ENCODE data around the gene FGFR1OP2. TPM values are rescaled to one million over a fixed set of nuclear protein-coding genes. Genes with fewer than 3 reads are reported as not detected.

FGFR1OP2 gene
- total RNA-seq, 1 experiment from 2014 or later: 48.2 TPM

- Histone ChIP-seq H3K9me2 (replicated peaks; ENCODE audit: insufficient read depth, low read length) (no peaks in the 10 kb centered on the region), H3K79me2 (ENCODE audit: low read length) (0 out of 2 replicates have a peak, but pooled peaks cover 4% of the 10 kb centered on the region), H3K36me3 (ENCODE audit: insufficient read depth, low read length) (peaks cover 13% of the 10 kb centered on the region; the same call in 1 of the 2 replicates), H3K9ac (ENCODE audit: low read length) (no peak overlapping the region), H3K4me2 (ENCODE audit: low read depth, low read length, poor library complexity, severe bottlenecking) (no peak overlapping the region), H4K20me1 (ENCODE audit: insufficient read depth, low read depth, low read length) (no peaks in the 10 kb centered on the region), H3K4me1 (ENCODE audit: low read length) (no peaks in the 10 kb centered on the region), H3K4me3 (ENCODE audit: low read length) (no peak overlapping the region), H3K9me3 (ENCODE audit: low read length) (no peaks in the 10 kb centered on the region), H2AFZ (ENCODE audit: low read length) (no peak overlapping the region), H3K27me3 (ENCODE audit: low read length) (no peaks in the 10 kb centered on the region), H3K27ac (ENCODE audit: low read length) (no peak overlapping the region)
- DNase-seq: no peak
Measured at GRCh38 chr12:26979733-26980132, 41.5 kb downstream of the FGFR1OP2 start.

GRCh38 chr12:26982866-26983265 lies 44.6 kb downstream of the FGFR1OP2 start:
- H3K9ac ChIP-seq (ENCODE audit: low read length): no peak overlapping the region
- H2AFZ ChIP-seq (ENCODE audit: low read length): no peak overlapping the region

GRCh38 chr12:26987634-26988424 lies 49.6 kb downstream of the FGFR1OP2 start:
- Histone ChIP-seq H3K79me2 (ENCODE audit: low read length) (peaks cover 10% of the 10 kb centered on the region; the same call in 1 of the 2 replicates), H3K4me3 (ENCODE audit: low read length) (no peak overlapping the region), H3K27ac (ENCODE audit: low read length) (no peak overlapping the region), H3K27me3 (ENCODE audit: low read length) (no peaks in the 10 kb centered on the region), H4K20me1 (ENCODE audit: insufficient read depth, low read depth, low read length) (no peaks in the 10 kb centered on the region), H3K4me2 (ENCODE audit: low read depth, low read length, poor library complexity, severe bottlenecking) (no peak overlapping the region), H3K4me1 (ENCODE audit: low read length) (no peaks in the 10 kb centered on the region), H3K9me3 (ENCODE audit: low read length) (no peaks in the 10 kb centered on the region), H3K9ac (ENCODE audit: low read length) (no peak overlapping the region), H2AFZ (ENCODE audit: low read length) (no peak overlapping the region), H3K9me2 (replicated peaks; ENCODE audit: insufficient read depth, low read length) (0 out of 2 replicates have a peak, but pooled peaks cover 6% of the 10 kb centered on the region), H3K36me3 (ENCODE audit: insufficient read depth, low read length) (no peaks in the 10 kb centered on the region; the same call in 1 of the 2 replicates)
- no peak for DNase-seq

More at GRCh38 chr12:26982866-26983265, 44.6 kb downstream of the FGFR1OP2 start:
- H3K36me3 ChIP-seq (ENCODE audit: insufficient read depth, low read length): peaks cover 7% of the 10 kb centered on the region; the same call in 1 of the 2 replicates
- H3K4me1 ChIP-seq (ENCODE audit: low read length): no peaks in the 10 kb centered on the region
- no peak overlapping the region for H3K27ac ChIP-seq (ENCODE audit: low read length)
- DNase-seq: no peak
- H3K27me3 ChIP-seq (ENCODE audit: low read length): no peaks in the 10 kb centered on the region
- H3K79me2 ChIP-seq (ENCODE audit: low read length): peaks cover 14% of the 10 kb centered on the region; the same call in 1 of the 2 replicates
- no peak overlapping the region for H3K4me3 ChIP-seq (ENCODE audit: low read length)
- H4K20me1 ChIP-seq (ENCODE audit: insufficient read depth, low read depth, low read length): no peaks in the 10 kb centered on the region
- no peaks in the 10 kb centered on the region for H3K9me3 ChIP-seq (ENCODE audit: low read length)
- no peak overlapping the region for H3K4me2 ChIP-seq (ENCODE audit: low read depth, low read length, poor library complexity, severe bottlenecking)
- H3K9me2 ChIP-seq (replicated peaks; ENCODE audit: insufficient read depth, low read length): 0 out of 2 replicates have a peak, but pooled peaks cover 6% of the 10 kb centered on the region

- Histone ChIP-seq H3K4me3 (ENCODE audit: low read length) (no peak overlapping the region), H4K20me1 (ENCODE audit: insufficient read depth, low read depth, low read length) (no peaks in the 10 kb centered on the region), H3K27ac (ENCODE audit: low read length) (no peak overlapping the region), H3K4me2 (ENCODE audit: low read depth, low read length, poor library complexity, severe bottlenecking) (no peak overlapping the region), H3K79me2 (ENCODE audit: low read length) (peaks cover 10% of the 10 kb centered on the region; the same call in 1 of the 2 replicates), H2AFZ (ENCODE audit: low read length) (no peak overlapping the region), H3K27me3 (ENCODE audit: low read length) (no peaks in the 10 kb centered on the region), H3K36me3 (ENCODE audit: insufficient read depth, low read length) (no peaks in the 10 kb centered on the region), H3K9me3 (ENCODE audit: low read length) (no peaks in the 10 kb centered on the region), H3K9ac (ENCODE audit: low read length) (no peak overlapping the region), H3K9me2 (replicated peaks; ENCODE audit: insufficient read depth, low read length) (0 out of 2 replicates have a peak, but pooled peaks cover 6% of the 10 kb centered on the region), H3K4me1 (ENCODE audit: low read length) (no peaks in the 10 kb centered on the region)
- no peak for DNase-seq
Measured at GRCh38 chr12:26988703-26989102, 50.4 kb downstream of the FGFR1OP2 start.

GRCh38 chr12:26989873-26990272 lies 51.6 kb downstream of the FGFR1OP2 start:
- H3K9ac ChIP-seq (ENCODE audit: low read length): no peak overlapping the region
- no peak for DNase-seq
- H4K20me1 ChIP-seq (ENCODE audit: insufficient read depth, low read depth, low read length): no peaks in the 10 kb centered on the region
- 0 out of 2 replicates have a peak, but pooled peaks cover 6% of the 10 kb centered on the region for H3K9me2 ChIP-seq (replicated peaks; ENCODE audit: insufficient read depth, low read length)
- peaks cover 10% of the 10 kb centered on the region; the same call in 1 of the 2 replicates for H3K79me2 ChIP-seq (ENCODE audit: low read length)
- H3K4me1 ChIP-seq (ENCODE audit: low read length): no peaks in the 10 kb centered on the region
- H3K27ac ChIP-seq (ENCODE audit: low read length): no peak overlapping the region
- H3K27me3 ChIP-seq (ENCODE audit: low read length): no peaks in the 10 kb centered on the region
- no peak overlapping the region for H3K4me3 ChIP-seq (ENCODE audit: low read length)
- no peak overlapping the region for H3K4me2 ChIP-seq (ENCODE audit: low read depth, low read length, poor library complexity, severe bottlenecking)
- peaks cover 5% of the 10 kb centered on the region; the same call in 1 of the 2 replicates for H3K36me3 ChIP-seq (ENCODE audit: insufficient read depth, low read length)
- no peak overlapping the region for H2AFZ ChIP-seq (ENCODE audit: low read length)
- H3K9me3 ChIP-seq (ENCODE audit: low read length): no peaks in the 10 kb centered on the region

DNA sequence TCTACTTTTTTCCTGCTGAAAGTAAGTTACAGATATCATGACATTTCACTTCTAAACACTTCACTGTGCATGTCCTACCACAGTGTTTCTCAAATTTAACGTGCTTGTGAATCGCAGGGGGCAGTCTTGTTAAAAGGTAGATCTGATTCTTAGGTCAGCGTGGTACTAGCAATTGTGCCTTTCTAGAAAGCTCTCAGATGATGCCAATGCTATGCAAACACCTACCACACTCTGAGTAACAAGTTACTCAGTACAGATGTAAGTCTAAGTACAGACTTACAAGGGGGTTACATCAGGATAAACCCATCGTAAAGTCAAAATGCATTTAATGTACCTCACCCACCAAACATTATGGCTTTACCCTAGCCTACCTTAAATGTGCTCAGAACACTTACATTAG lies 53.6 kb downstream of the FGFR1OP2 start:
- no peaks in the 10 kb centered on the region for H4K20me1 ChIP-seq (ENCODE audit: insufficient read depth, low read depth, low read length)
- no peaks in the 10 kb centered on the region for H3K9me2 ChIP-seq (replicated peaks; ENCODE audit: insufficient read depth, low read length)
- H3K36me3 ChIP-seq (ENCODE audit: insufficient read depth, low read length): peaks cover 11% of the 10 kb centered on the region; the same call in 1 of the 2 replicates

DNA sequence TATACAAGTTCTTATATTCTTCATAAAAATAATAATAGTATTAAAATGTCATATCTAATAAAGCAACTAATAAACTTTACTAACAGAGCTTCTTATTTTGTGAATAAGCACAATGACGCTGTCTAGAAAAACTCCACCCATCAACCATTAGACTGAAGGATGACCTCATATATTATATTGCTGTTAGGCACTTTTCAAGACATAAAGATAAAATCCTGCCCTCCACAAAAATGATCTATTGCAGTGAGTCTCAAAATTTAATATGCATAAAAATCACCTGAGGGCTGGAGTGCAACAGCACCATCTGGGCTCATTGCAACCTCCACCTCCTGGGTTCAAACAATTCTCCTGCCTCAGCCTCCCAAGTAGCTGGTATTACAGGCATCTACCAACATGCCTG lies 55.8 kb downstream of the FGFR1OP2 start:
- Histone ChIP-seq H3K36me3 (ENCODE audit: insufficient read depth, low read length) (peaks cover 11% of the 10 kb centered on the region; the same call in 1 of the 2 replicates), H3K27me3 (ENCODE audit: low read length) (no peaks in the 10 kb centered on the region)

More for the DNA sequence above, 53.6 kb downstream of the FGFR1OP2 start:
- H3K4me1 ChIP-seq (ENCODE audit: low read length): no peaks in the 10 kb centered on the region
- DNase-seq: no peak
- H3K9ac ChIP-seq (ENCODE audit: low read length): no peak overlapping the region
- H3K4me3 ChIP-seq (ENCODE audit: low read length): no peak overlapping the region
- H3K79me2 ChIP-seq (ENCODE audit: low read length): peaks cover 9% of the 10 kb centered on the region
- no peak overlapping the region for H3K4me2 ChIP-seq (ENCODE audit: low read depth, low read length, poor library complexity, severe bottlenecking)
- H3K27me3 ChIP-seq (ENCODE audit: low read length): no peaks in the 10 kb centered on the region
- no peak overlapping the region for H2AFZ ChIP-seq (ENCODE audit: low read length)
- H3K9me3 ChIP-seq (ENCODE audit: low read length): no peaks in the 10 kb centered on the region
- H3K27ac ChIP-seq (ENCODE audit: low read length): no peak overlapping the region

DNA sequence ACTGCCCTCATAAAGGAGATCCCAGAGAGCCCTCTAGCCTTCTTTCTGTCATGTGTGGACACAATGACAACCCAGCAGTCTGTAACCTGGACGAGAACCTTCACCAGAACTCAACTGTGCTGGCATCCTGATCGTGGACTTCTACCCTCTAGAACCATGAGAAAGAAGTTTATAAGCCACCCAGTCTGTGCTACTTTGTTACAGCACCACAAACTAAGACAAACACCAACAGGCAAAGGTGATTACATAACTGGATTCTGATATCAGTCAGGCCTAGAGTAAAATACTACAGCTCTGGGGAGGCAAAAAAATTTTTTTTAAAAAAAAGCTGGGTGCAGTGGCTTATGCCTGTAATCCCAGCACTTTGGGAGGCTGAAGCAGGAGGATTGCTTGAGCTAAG lies 57.4 kb downstream of the FGFR1OP2 start:
- Histone ChIP-seq H3K4me2 (ENCODE audit: low read depth, low read length, poor library complexity, severe bottlenecking) (no peak overlapping the region), H3K27ac (ENCODE audit: low read length) (no peak overlapping the region), H3K9me2 (replicated peaks; ENCODE audit: insufficient read depth, low read length) (no peaks in the 10 kb centered on the region), H3K36me3 (ENCODE audit: insufficient read depth, low read length) (peaks cover 19% of the 10 kb centered on the region; the same call in 1 of the 2 replicates), H4K20me1 (ENCODE audit: insufficient read depth, low read depth, low read length) (no peaks in the 10 kb centered on the region), H3K4me1 (ENCODE audit: low read length) (peaks cover 1% of the 10 kb centered on the region), H3K27me3 (ENCODE audit: low read length) (no peaks in the 10 kb centered on the region), H3K4me3 (ENCODE audit: low read length) (no peak overlapping the region), H3K79me2 (ENCODE audit: low read length) (peaks cover 20% of the 10 kb centered on the region), H3K9ac (ENCODE audit: low read length) (no peak overlapping the region), H2AFZ (ENCODE audit: low read length) (no peak overlapping the region), H3K9me3 (ENCODE audit: low read length) (no peaks in the 10 kb centered on the region)
- no peak for DNase-seq

More for the DNA sequence above, 55.8 kb downstream of the FGFR1OP2 start:
- no peak overlapping the region for H3K4me3 ChIP-seq (ENCODE audit: low read length)
- peaks cover 7% of the 10 kb centered on the region; the same call in 1 of the 2 replicates for H3K79me2 ChIP-seq (ENCODE audit: low read length)
- H4K20me1 ChIP-seq (ENCODE audit: insufficient read depth, low read depth, low read length): no peaks in the 10 kb centered on the region
- H3K27ac ChIP-seq (ENCODE audit: low read length): no peak overlapping the region
- H2AFZ ChIP-seq (ENCODE audit: low read length): no peak overlapping the region
- H3K4me1 ChIP-seq (ENCODE audit: low read length): no peaks in the 10 kb centered on the region
- H3K4me2 ChIP-seq (ENCODE audit: low read depth, low read length, poor library complexity, severe bottlenecking): no peak overlapping the region
- no peaks in the 10 kb centered on the region for H3K9me3 ChIP-seq (ENCODE audit: low read length)
- no peaks in the 10 kb centered on the region for H3K9me2 ChIP-seq (replicated peaks; ENCODE audit: insufficient read depth, low read length)
- no peak overlapping the region for H3K9ac ChIP-seq (ENCODE audit: low read length)
- no peak for DNase-seq

All from Karpas-422 (cell line).